Sigmoid colon (tissue), 7 donors: ENCODE data around the gene PPP2R5E. TPM values are rescaled to one million over a fixed set of nuclear protein-coding genes. Genes with fewer than 3 reads are reported as not detected.

Experiments used
- DNase-seq: peaks from one replicate; pipeline ENCODE4 v3.0.0-alpha.2; 2019
- H3K27ac ChIP-seq, 4 donors: fragments of 200-600 bp; sonication (generic); one replicate each; pipeline ENCODE4 v1.5.1; 2016 to 2019; ENCODE audit warnings: mild to moderate bottlenecking in 1 of 4
- H3K27me3 ChIP-seq, 3 donors: fragments of 200-600 bp; sonication (generic); one replicate each; pipeline ENCODE4 v1.5.1; 2019; ENCODE audit warnings: mild to moderate bottlenecking in 1 of 3
- H3K36me3 ChIP-seq, 4 donors: fragments of 200-600 bp; sonication (generic); one replicate each; pipeline ENCODE4 v1.5.1; 2016 to 2019
- H3K4me1 ChIP-seq, 4 donors: fragments of 200-600 bp; sonication (generic); one replicate each; pipeline ENCODE4 v1.5.1; 2017 to 2019
- H3K4me3 ChIP-seq, 4 donors: fragments of 200-600 bp; sonication (generic); one replicate each; pipeline ENCODE4 v1.5.1; 2017 to 2019; ENCODE audit warnings: mild to moderate bottlenecking in 2 of 4, moderate library complexity in 1 of 4
- H3K9me3 ChIP-seq, 4 donors: fragments of 200-600 bp in 3 of 4; sonication (generic) in 3 of 4; one replicate each; pipeline versions ENCODE4 v1.5.1 to v1.6.1; 2013 to 2019
- EP300 ChIP-seq, 4 donors: sonication (generic); formaldehyde crosslinking; IDR thresholded peaks; one replicate each; pipeline ENCODE4 v1.6.1; 2017; ENCODE audit warnings: antibody characterized with exemption in 4 of 4
- WGBS, 2 donors: extraction: QIAGEN DNeasy Blood & Tissue Kit; methylation state at CpG; one replicate each; pipeline ENCODE4 v1.1.7; 2013; 5-methylcytosine and 5-hydroxymethylcytosine counted together
- intact Hi-C: fragments of 100-400 bp; cut with DNase I; formaldehyde crosslinking; loops from one replicate; pipeline ENCODE4 v1.15.1; 2023
- polyA plus RNA-seq, 3 donors: library from polyadenylated mRNA; stranded (reverse); fragments of 200-250 nt; gene quantifications; one replicate each; pipeline ENCODE4 v1.2.3, GENCODE V29; 2013
- small RNA-seq, 3 donors: library from RNA; depleted of rRNA; stranded (forward); fragments of <200 nt; gene quantifications; one replicate each; pipeline ENCODE3, GENCODE V24; 2016
- total RNA-seq, 4 donors: library from RNA; depleted of rRNA; stranded (reverse); fragments of >200 nt; gene quantifications; one replicate each; pipeline ENCODE4 v1.1.0, GENCODE V29; 2016
- TF ChIP-seq, protein P1 (sequence below), 4 experiments: fragments of 450-650 bp in 3 of 4; fragments of 200-600 bp in 1 of 4; IDR thresholded peaks; one replicate each; pipeline ENCODE4 v1.5.1; 2016 to 2019; ENCODE audit warnings: antibody characterized with exemption in 4 of 4, mild to moderate bottlenecking in 3 of 4, moderate library complexity in 2 of 4
- donor health status: healthy with polysubstance abuse.
- donor health status: Bipolar disorder and iron deficiency.
- donor health status: healthy.

Gene PPP2R5E
- total and polyA plus RNA-seq, 7 donors = 10.8 to 28.9 (median 23.7) TPM

DNA sequence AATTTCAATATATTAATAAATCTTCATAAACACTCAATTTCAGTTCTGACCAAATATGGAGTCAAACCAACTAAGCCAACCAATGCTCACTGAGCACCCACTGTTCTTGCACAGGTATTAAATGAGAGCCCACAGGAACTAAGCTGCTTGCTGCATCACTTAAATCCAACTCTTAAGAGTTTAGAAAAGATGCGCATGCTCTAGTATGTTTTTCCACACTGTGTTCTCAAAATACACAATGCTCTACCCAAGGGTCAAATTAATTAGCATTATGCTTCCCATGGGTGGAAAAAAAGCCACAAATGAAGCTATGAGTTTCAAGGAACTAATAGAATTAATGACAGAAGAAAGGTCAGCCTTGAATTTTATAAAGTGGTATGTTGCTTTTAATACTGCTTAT lies 220.7 kb downstream of the PPP2R5E start:
- no peak for DNase-seq
- Histone ChIP-seq H3K4me3 (no peak overlapping the region), H3K36me3 (no peaks in the 10 kb centered on the region), H3K4me1 (no peaks in the 10 kb centered on the region), H3K27ac (no peak overlapping the region), H3K9me3 (no peaks in the 10 kb centered on the region), H3K27me3 (no peaks in the 10 kb centered on the region)
- intact Hi-C loops = no loop called here
- 92 to 94% methylated on average over 1 of the region's 1 CpG for WGBS, 2 donors
- TF ChIP-seq, protein P1, sequence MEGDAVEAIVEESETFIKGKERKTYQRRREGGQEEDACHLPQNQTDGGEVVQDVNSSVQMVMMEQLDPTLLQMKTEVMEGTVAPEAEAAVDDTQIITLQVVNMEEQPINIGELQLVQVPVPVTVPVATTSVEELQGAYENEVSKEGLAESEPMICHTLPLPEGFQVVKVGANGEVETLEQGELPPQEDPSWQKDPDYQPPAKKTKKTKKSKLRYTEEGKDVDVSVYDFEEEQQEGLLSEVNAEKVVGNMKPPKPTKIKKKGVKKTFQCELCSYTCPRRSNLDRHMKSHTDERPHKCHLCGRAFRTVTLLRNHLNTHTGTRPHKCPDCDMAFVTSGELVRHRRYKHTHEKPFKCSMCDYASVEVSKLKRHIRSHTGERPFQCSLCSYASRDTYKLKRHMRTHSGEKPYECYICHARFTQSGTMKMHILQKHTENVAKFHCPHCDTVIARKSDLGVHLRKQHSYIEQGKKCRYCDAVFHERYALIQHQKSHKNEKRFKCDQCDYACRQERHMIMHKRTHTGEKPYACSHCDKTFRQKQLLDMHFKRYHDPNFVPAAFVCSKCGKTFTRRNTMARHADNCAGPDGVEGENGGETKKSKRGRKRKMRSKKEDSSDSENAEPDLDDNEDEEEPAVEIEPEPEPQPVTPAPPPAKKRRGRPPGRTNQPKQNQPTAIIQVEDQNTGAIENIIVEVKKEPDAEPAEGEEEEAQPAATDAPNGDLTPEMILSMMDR (IDR thresholded peaks at IDR 0.05) = no peak
- no peak for TF ChIP-seq EP300 (IDR thresholded peaks at IDR 0.05)

Small RNAs within 50 kb of the gene (small RNA-seq; reads per million reads assigned to genes)
- gene RF00601 = 0 reads per million in 3 donors

Other genes starting within 250 kb of the PPP2R5E start
- not detected for gene GPHB5, start 224.4 kb downstream of the PPP2R5E start, total RNA-seq
- gene GPHB5, start 224.4 kb downstream of the PPP2R5E start, polyA plus RNA-seq = not detected
- gene WDR89, start 98.5 kb upstream of the PPP2R5E start, total RNA-seq = 1 to 10 TPM; 5.0 to 10.0 (median 7.9) TPM
- gene WDR89, start 98.5 kb upstream of the PPP2R5E start, polyA plus RNA-seq = 1 to 10 TPM; 5.5 to 8.8 (median 6.0) TPM
- gene SGPP1, start 184.7 kb upstream of the PPP2R5E start, total RNA-seq = 10 to 100 TPM; 18.2 to 20.9 (median 18.9) TPM
- gene SGPP1, start 184.7 kb upstream of the PPP2R5E start, polyA plus RNA-seq = 10 to 100 TPM in 1 of 3 donors, 1 to 10 TPM in 2; 2.4 to 11.4 (median 3.9) TPM